ENCODE measurements around the gene TCOF1.

DNA sequence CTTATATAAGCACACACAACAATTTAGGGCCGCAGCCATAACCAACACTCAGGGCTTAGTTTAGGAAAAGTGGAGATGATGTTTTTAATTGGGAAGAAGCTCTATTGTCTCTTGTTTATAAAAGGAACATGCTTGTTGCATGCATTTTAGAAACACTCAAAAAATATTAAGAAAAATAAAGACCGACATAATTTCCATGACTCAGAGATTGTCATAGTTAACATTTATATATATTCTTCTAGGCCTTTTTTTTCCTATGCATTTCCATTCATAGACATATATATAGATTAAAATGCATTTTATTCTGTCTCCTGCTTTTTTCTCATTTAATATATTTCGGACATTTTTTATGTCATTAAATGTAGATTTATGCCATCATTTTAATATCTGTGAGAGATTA is 41.2 kb upstream of the TCOF1 start:
- TF ChIP-seq, protein P1, sequence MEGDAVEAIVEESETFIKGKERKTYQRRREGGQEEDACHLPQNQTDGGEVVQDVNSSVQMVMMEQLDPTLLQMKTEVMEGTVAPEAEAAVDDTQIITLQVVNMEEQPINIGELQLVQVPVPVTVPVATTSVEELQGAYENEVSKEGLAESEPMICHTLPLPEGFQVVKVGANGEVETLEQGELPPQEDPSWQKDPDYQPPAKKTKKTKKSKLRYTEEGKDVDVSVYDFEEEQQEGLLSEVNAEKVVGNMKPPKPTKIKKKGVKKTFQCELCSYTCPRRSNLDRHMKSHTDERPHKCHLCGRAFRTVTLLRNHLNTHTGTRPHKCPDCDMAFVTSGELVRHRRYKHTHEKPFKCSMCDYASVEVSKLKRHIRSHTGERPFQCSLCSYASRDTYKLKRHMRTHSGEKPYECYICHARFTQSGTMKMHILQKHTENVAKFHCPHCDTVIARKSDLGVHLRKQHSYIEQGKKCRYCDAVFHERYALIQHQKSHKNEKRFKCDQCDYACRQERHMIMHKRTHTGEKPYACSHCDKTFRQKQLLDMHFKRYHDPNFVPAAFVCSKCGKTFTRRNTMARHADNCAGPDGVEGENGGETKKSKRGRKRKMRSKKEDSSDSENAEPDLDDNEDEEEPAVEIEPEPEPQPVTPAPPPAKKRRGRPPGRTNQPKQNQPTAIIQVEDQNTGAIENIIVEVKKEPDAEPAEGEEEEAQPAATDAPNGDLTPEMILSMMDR (IDR thresholded peaks at IDR 0.05; ENCODE audit: borderline replicate concordance, extremely low read depth, low read length, poor library complexity, severe bottlenecking), result no peak
- TF ChIP-seq EZH2 (IDR thresholded peaks at IDR 0.05; ENCODE audit: borderline replicate concordance, low read depth, low read length, severe bottlenecking), result no peak

Measured in DND-41 (cell line).